Stimulated activated CD8-positive, alpha-beta memory T cell treated with anti-CD3 and anti-CD28 coated beads, Interleukin-2, amount 100 ng/mL, for 1 hour (primary cell): ENCODE results near the gene METTL21A.
A peak's percentile ranks its signal among the peaks of the same experiment; 100 is the strongest.
"Not testable (repeated sequence)": the region's sequence is repeated elsewhere in the genome, so short reads cannot be mapped to it uniquely, and the experiment has no call there.

Experiments
- DNase-seq, 2 donors: peaks; one replicate each; pipeline ENCODE4 v3.0.0-alpha.2; 2020; ENCODE audit warnings: low read depth in 2 of 2

Gene METTL21A

DNA sequence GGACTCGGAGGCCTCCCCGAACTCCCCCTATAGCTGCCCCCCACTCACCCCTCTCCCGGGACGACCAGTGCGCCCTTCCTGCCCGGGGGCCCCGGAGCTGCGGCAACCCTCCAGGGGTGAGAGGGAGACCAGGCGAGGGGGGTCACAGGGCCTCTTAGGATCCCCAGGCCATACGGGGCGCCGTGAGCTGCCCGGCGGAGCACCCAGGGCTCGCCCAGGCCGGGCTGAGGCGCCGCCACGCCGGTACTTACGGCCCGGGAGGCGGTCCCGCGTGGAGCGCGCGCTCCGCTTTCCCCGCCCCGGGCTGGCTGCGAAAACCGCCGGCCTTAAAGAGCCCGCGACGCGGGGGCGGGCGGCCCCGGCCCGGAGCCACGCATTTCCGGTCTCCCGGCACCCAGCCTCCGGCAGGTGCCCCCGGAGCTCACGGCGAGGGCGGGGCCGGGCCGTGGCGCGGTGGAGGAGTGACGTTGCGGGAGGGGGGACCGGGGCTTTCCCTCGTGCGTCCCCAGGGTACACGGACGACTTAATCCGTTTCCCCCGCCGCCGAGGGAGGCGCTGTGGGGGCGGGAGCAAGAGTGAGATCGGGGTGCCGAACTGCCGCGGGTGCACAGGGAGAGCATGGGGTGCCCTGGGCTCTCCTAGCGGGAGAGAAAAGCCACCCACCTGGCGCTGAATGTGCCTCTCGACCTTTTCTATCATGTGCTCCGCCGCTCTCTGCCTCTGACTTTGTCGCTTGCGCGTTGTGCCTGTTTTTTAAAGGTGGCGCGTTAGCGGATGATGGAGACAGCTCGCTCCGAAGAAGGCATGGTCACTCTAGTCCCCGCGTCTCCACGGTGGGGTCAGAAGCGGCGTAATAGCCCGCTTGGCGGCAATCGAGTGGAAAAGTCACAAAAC is at the start of gene METTL21A:
METTL21A (minus strand) TSS at position 381 of the 894 bp plus-strand sequence. CDS start 1,019 bp downstream, outside the sequence.
- peak; percentile 88 to 90 for DNase-seq

DNA sequence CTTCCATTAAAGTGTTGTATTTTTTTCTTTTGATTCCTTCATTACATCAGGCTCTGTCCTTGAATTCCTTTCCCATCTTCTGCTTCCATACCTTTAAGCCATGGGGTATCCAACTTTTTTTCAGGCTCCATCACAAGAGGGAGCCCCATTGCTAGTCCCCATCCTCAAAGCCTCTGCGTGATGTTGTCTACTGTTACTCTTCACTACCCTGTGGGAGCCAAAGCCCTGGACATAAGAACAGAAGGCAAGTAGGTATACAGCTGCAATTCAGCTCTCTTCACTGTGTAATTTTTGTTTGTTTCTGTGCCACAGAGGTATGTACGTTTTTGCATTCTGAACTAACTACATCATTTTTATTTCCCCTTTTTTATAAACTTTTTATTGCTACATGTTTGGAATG is 49.6 kb upstream of the METTL21A start:
- no peak for DNase-seq

DNA sequence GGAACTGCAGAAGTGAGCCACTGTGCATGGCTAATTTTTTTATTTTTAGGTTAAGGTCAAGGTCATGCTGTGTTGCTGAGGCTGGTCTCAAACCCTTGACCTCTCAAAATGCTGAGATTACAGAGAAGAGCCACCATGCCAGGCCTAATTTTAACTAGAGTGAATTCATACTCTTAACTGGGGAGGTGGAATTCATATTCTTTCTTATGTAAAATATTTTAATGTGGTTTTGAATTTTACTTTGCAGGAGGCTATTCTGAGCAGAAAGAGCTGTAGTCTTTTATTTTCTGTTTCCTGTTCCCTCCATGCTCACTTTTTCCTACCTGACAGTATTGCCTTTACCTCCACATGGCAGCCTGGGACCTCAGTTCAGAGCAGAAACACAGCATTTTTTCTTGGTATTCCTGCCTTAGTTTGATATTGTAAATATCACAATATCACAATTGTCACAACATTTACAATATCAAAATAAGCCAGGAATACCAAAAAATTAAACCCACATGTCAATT is 49.1 kb upstream of the METTL21A start:
- no peak for DNase-seq

DNA sequence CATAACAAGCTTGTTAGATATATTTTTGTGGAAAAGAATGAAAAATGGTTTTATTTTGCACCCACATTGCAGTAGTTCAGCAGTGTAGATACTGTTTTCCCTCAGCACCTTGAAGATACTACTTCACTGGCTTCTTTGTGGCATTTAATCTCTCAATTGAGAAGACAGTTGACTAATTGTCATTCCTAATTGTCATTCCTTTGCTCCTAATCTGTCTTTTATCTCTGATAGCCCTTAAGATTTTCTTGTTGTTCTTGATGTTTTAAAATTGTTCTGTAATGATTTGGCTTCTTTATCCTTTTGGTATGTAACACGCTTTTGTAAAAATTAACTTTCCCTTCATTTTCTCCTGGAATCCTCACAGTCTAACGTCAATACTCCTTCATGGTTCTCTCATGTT is 48.2 kb upstream of the METTL21A start:
- DNase-seq: no peak

DNA sequence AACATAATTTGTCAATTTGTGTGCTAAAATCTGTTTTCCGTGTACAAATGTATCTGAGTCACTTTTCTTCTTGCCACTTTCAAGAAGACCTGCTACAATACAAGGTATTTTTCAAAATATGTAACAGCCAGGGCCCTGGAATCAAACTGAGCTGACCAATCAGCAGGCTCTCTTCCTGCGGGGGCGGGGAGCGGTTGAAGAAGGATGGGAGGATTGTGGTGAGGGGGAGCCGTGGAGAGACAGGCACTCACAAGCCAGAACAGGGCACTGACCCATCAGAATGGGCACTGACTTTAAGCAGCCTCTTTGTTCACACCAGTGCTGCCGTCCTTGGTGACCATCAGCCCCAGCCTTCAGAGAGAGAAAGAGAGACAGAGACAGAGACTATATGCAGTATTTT is 45.7 kb upstream of the METTL21A start:
- no peak for DNase-seq

DNA sequence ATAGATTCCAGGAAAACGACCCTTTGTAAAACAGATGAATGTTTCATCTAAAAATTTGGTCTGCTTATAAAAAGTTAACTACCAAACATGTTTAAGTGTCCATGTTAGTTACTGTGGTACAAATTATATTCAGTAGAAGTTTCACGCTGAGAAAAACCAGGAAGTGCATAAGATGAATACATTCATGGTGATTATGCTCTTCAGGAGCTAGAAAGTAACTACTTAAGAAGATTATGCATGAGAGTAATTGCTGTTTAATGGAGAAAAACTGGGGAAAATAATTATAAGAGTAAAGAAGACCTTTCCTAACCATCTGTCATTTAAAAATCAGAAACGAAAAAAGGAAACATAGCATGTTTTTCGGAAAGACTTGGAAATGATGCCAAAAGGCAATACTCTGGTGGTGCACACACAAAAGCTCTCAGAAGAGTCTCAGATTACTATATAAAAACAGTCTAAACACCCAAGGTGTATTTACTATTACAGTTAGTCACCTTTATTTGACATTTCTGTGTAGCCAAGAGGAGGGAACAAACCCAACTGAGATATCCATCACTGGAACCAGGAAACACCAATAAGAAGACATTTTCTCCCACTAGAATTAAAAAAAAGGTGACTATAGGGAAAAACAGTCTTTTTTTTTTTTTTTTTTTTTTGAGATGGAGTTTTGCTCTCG is 38.8 kb upstream of the METTL21A start:
- DNase-seq: no peak

DNA sequence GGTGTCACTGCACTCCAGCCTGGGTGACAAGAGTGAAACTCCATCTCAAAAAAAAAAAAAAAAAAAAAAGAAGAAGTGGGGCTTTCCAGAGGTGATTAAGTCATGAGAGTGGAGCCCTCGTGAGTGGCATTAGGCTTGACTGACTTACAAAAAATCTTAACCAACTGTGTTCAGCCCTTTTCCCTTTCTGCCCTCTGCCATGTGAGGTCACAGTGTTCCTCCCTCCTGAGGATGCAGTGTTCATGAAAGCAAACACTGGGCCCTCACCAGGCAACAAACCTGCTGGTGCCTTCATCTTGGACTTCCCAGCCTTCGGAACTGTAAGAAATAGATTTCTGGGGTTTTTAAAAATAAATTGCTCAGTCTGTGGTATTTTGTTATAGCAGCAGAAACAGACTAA is 37.0 kb upstream of the METTL21A start:
- no peak for DNase-seq

DNA sequence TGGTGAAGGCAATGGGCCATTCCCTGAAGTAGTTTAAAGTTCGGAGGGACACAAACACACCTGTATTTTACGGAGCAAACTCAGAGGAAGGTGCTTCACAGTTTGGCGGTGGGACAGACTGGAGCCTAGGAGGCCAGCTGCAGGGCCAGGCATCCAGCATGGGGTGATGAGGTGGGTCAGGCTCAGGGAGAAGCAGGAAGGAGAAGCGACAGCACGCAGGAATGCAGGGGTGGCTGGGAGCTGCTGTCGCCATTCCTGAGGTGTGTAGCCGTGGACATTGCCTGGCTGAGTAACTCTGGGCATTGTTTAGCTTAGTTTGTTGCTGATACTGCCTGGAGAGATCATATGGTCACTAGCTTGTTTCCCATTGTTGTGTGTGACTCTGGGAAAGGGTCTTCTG is 35.8 kb upstream of the METTL21A start:
- DNase-seq: no peak

DNA sequence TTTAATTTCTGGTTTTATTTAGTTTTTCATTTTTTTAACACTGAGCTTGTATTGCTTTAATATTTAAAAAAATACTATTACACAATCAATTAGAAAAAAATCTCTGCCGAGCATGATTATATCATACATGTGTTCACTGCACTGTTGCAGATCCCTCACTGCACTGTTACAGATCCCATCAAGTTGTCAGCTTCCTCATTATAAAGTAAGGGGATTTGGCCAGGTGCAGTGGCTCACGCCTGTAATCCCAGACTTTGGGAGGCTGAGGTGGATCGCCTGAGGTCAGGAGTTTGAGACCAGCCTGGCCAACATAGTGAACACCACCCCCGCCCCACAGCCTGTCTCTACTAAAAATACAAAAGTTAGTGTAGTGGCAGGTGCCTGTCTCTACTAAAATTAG is 33.0 kb upstream of the METTL21A start:
- DNase-seq: no peak

DNA sequence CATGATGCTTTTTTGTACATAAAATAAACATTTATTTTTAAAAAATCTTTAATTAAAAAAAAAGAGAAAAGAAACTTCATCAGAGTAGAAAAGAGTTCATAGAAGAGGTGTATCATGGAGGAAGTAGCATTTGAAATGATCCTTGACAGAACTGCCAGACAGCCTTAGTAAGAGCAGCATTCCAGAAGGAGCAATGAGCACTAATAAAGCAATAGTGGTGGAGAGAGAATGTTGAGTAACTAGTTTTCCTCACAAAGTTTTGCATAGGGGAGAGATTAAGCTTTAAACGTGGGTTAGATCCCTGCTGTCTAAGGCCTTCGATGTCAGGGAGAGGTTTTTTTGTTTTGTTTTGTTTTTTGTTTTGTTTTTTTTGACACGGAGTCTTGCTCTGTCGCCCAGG is 29.8 kb upstream of the METTL21A start:
- DNase-seq: no peak

DNA sequence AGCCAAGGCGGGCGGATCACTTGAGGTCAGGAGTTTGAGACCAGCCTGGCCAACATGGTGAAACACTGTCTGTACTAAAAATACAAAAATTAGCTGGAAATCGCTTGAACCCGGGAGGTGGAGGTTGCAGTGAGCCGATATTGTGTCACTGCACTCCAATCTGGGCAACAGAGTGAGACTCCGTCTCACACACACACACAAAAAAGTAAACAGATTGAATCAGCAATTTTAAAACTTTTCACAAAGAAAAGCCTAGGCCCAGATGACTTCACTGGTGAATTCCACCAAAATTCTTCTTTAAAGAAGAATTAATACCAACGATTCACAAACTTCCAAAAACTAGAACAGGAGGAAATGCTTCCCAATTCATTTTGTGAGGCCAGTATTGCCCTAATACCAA is 21.4 kb upstream of the METTL21A start:
- not testable (repeated sequence) for DNase-seq

DNA sequence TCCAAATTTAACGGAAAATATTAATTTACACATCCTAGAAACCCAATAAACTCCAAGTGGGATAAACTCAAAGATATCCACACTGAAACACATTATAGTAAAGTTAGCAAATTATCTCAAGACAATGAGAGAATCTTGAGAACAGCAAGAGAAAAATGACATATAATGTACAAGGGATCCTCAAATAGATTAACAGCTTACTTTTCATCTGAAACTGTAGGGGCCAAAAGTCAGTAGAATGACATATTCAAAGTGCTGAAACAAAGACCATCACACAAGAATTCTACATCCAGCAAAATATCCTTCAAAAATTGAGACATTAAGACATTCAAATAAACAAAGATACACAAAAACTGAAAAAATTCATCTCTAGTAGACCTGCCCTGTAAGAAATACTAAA is 18.7 kb upstream of the METTL21A start:
- DNase-seq: no peak

DNA sequence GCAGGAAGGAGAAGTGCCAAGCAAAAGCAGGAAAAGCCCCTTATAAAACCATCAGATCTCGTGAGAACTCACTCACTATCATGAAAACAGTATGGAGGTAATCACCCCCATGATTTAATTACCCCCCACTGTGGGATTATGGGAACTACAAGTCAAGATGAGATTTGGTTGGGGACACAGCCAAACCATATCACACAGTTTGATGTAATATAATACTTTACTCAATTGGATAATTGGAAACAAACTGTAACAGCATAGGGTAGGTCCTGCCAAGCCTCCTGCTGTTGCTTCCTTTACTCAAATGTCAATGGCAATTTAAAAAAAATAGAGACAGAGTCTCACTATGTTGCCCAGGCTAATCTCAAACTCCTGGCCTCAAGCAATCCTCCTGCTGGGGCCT is 15.5 kb upstream of the METTL21A start:
- DNase-seq: no peak

DNA sequence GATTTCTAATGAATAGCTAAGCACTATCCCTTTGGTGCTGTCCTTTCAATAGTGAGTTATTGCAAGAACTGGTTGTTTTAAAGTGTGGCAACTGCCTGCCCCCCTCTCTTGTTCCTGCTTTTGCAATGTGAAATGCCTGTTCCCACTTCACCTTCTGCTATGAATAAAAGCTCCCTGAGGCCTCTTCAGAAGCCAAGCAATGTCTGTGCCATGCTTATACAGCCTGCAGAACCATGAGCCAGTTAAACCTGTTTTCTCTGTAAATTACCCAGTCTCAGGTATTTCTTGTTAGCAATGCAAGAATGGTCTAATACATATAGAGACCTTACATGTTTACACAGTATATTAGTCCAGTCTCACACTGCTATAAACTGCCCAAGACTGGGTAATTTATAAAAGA is 15.0 kb upstream of the METTL21A start:
- DNase-seq: no peak

DNA sequence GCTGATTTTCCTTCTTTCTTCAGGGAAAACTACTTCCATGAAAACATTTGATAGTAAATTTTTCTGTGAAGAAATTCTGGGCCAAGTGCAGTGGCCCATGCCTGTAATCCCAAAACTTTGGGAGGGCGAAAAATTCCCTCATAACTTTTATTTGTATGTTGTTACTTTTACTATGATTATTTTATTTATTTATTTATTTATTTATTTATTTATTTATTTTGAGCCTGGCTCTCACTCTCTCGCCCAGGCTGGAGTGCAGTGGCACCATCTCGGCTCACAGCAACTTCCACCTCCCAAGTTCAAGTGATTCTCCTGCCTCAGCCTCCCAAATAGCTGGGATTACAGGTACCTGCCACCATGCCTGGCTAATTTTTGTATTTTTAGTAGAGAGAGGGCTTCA is 14.1 kb upstream of the METTL21A start:
- not testable (repeated sequence) for DNase-seq

DNA sequence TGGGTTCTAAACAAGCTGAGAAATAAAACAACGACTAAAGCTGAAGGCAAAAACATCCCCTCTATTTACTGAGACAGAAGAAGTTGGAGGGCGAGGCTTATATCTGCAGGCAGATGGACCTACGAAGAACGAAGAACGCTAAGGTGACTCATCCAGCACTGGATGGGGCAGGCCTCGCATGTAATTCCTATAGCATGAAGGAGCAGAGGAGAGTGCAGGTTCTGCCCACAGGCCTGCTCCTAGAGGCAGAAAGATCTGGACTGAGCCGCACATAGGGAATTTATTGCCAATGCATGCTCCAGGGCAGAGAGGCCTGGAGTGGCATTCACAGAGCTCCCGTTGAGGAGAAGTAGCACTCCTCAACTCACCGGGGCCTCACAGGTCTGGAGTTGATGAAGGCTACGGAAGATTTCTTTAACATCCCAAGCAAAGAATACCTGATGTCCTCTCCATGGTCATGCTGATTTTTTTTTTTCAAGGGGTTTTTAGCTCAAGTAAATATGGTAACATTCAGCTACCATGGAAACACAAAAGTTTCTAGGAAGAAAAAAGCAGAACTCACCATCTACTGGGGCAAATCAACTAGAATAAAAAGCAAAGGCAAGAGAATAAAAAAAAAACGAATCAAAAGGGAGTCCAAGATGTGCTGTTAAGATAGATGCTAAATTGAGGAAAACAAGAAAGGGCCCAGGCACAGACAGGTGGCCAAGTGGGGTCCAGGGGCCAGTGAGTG is 10.4 kb upstream of the METTL21A start:
- no peak for DNase-seq

DNA sequence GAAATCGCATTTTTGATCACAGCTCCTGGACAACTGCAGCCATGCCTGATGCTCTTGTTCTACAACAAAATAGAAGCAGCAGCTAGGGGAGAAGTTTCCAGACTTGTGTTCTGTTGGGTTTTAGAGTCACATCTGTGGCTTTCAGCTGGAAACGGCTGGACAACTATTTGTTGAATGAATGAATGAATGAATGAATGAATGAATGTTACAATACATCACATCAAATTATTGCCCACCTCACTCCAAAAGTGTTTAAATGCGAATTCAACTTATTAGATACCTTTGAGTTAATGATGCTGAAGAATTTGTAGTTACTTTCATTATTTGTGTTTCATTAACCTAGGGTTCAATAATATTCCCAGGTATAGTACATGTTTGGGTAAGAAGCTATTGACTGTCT is 8.5 kb upstream of the METTL21A start:
- DNase-seq: no peak

DNA sequence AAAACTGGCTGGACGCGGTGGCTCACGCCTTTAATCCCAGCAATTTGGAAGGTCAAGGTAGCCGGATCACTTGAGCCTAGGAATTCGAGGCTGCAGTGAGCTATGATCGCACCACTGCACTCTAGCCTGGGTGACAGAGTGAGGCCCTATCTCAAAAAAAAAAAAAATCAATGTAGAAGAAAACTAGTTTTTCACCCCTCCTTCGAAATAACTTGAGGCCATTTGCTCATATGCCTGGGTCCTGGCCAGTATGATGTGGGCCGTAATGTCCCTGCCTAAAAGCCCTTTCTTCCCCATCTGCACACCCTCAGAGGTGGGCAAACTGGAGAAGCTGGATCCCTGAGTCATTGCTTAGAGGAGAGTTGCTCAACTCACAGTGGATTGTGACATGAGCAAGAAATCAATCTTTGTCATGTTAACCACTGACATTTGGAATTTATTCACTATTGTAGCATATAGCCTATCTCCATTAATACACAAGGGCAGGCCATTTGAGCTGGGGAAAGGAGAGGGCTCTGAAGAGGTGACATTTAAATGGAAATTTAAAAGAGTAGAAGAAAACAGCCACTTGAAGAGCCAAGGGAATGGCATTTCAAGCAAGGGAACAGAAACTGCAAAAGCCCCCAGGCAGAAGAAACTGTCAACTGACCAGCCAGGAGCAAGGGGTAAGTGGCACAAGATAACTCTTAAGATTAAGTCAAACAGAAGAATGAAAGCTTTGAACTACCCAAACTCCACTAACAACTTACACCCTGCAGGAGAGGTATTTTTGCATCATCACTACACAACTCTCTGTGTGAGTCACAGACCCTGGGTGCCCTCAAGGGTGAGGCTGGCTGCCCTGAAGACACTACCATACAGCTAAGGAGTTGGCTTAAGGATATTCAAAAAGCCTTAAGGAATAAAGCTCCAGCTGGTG is 7.6 kb upstream of the METTL21A start:
- DNase-seq: no peak

DNA sequence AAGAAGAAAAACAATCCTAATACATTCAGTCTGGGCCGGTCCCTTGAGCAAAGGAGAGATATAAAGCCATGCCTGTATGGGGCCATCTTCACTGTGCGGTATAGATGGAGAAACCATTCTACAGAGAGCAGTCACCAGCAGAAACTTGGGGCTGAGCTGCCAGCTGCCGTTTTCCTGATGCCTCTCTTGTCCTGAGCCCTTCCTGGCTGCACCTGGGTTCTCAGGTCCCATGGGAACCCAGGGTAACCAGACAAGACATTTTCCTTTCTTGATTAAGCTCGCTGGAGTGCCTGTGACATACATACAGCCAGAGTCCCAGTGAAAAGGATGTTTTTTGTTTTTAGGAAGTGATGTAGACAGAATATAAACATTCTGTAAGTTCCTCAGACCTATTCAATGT is 5.3 kb upstream of the METTL21A start:
- no peak for DNase-seq

DNA sequence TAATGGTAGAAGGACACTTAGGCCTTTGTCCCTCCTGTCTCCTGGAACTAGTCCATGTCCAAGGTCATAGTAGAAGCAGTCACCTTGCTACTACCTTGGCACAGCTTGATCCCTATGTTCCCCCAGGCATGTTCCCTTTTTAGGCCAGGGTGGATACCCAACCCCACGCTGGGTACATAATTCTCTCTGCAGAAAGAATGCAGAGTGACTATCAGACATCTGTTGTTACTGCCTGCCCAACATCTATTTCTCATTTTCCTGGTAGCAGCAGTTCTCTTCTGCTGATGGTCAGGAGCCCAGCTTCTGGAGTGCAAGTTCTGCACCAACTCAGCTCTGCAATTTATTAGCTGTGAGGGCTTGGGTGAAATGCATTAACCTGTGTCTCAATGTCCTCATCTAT is 4.4 kb upstream of the METTL21A start:
- DNase-seq: no peak
